ENCODE data around the gene MRPS18A. TPM values are rescaled to one million over a fixed set of nuclear protein-coding genes. Genes with fewer than 3 reads are reported as not detected.
"Not testable (repeated sequence)": the region's sequence is repeated elsewhere in the genome, so short reads cannot be mapped to it uniquely, and the experiment has no call there.

The MRPS18A gene
- total and polyA plus RNA-seq, 2 donors (not counting 3 experiments of a cell fraction or from before 2014, with no cell fraction given) = 39.8 to 83.8 TPM

GRCh38 chr6:43633002-43633401 lies 54.6 kb downstream of the MRPS18A start:
- H4K20me1 ChIP-seq (replicated peaks; ENCODE audit: control insufficient read depth, extremely low read depth, insufficient read depth, low read length); H3K27me3 ChIP-seq (ENCODE audit: control insufficient read depth in 2 of 2, insufficient read depth in 2 of 2, low read length in 2 of 2); H3K36me3 ChIP-seq (ENCODE audit: control insufficient read depth in 2 of 2, extremely low read depth in 1 of 2, insufficient read depth in 2 of 2, low read length in 2 of 2); H3K9me1 ChIP-seq (replicated peaks; ENCODE audit: control insufficient read depth, extremely low read depth, insufficient read depth, low read length); dilution Hi-C loops (cut with MboI; ENCODE audit: extremely low pct_ligation_motif_present, low sequenced_read_pairs); FAIRE-seq; BruUV-seq (replicated peaks); H3K9me3 ChIP-seq (replicated peaks; ENCODE audit: control insufficient read depth, insufficient read depth, low read length); CTCF ChIA-PET; POLR2A ChIA-PET; H2AFZ ChIP-seq (ENCODE audit: low read depth, low read length); intact Hi-C loops (cut with micrococcal nuclease); DNase-seq (ENCODE audit: low read depth, low spot score); H3K9ac ChIP-seq (replicated peaks; ENCODE audit: extremely low read depth, insufficient read depth, low read length); H3K4me2 ChIP-seq (ENCODE audit: insufficient read depth, low read length); H3K4me3 ChIP-seq (replicated peaks in 1 of 3; ENCODE audit: insufficient read depth in 1 of 3, low read depth in 1 of 3, low read length in 3 of 3); H3K27ac ChIP-seq (ENCODE audit: insufficient read depth, low read depth, low read length): not testable (repeated sequence)
- Histone ChIP-seq H3K4me1 (ENCODE audit: control insufficient read depth, extremely low read depth, insufficient read depth, low read length) (peaks cover 14% of the 10 kb centered on the region), H3K79me2 (ENCODE audit: control insufficient read depth, insufficient read depth, low read length) (peaks cover 29% of the 10 kb centered on the region)

- CTCF ChIA-PET = no interaction called here
- no peak overlapping the region for H3K4me2 ChIP-seq (ENCODE audit: insufficient read depth, low read length)
- peaks cover 25% of the 10 kb centered on the region for H3K4me1 ChIP-seq (ENCODE audit: control insufficient read depth, extremely low read depth, insufficient read depth, low read length)
- H3K27me3 ChIP-seq (ENCODE audit: control insufficient read depth in 2 of 2, insufficient read depth in 2 of 2, low read length in 2 of 2) = no peaks in the 10 kb centered on the region
- H3K9me1 ChIP-seq (replicated peaks; ENCODE audit: control insufficient read depth, extremely low read depth, insufficient read depth, low read length) = no peaks in the 10 kb centered on the region
- H4K20me1 ChIP-seq (replicated peaks; ENCODE audit: control insufficient read depth, extremely low read depth, insufficient read depth, low read length) = no peaks in the 10 kb centered on the region
- no peak overlapping the region for H3K9ac ChIP-seq (replicated peaks; ENCODE audit: extremely low read depth, insufficient read depth, low read length)
- H2AFZ ChIP-seq (ENCODE audit: low read depth, low read length) = no peak overlapping the region
- no peak overlapping the region for H3K4me3 ChIP-seq (replicated peaks in 1 of 3; ENCODE audit: insufficient read depth in 1 of 3, low read depth in 1 of 3, low read length in 3 of 3)
- dilution Hi-C loops (cut with MboI; ENCODE audit: extremely low pct_ligation_motif_present, low sequenced_read_pairs) = no loop called here
- intact Hi-C loops (cut with micrococcal nuclease) = no loop called here
- H3K36me3 ChIP-seq (ENCODE audit: control insufficient read depth in 2 of 2, extremely low read depth in 1 of 2, insufficient read depth in 2 of 2, low read length in 2 of 2) = peaks cover 0 to 2% of the 10 kb centered on the region in 2 experiments
- H3K27ac ChIP-seq (ENCODE audit: insufficient read depth, low read depth, low read length) = no peak overlapping the region
- H3K79me2 ChIP-seq (ENCODE audit: control insufficient read depth, insufficient read depth, low read length) = peaks cover 26% of the 10 kb centered on the region
- FAIRE-seq = no peak
- BruUV-seq (replicated peaks) = no TSS peak
- no peak for DNase-seq (ENCODE audit: low read depth, low spot score)
- no peaks in the 10 kb centered on the region for H3K9me3 ChIP-seq (replicated peaks; ENCODE audit: control insufficient read depth, insufficient read depth, low read length)
- POLR2A ChIA-PET = interaction anchor here (0.7 kb wide), 1 partner anchor 11 kb away, joined by 6 read pairs; no protein-coding TSS in a partner anchor
- TF ChIP-seq POLR2AphosphoS5 (IDR thresholded peaks at IDR 0.05; ENCODE audit: insufficient read depth, low read depth, low read length) (no peak), GATA2 (IDR thresholded peaks at IDR 0.05; ENCODE audit: insufficient read depth, insufficient read length, low read depth, low read length) (no peak), CTCF (IDR thresholded peaks at IDR 0.05; ENCODE audit: extremely low read depth in 1 of 2, insufficient read depth in 1 of 2, low read depth in 1 of 2, low read length in 2 of 2) (no peak), FOS (IDR thresholded peaks at IDR 0.05; ENCODE audit: borderline replicate concordance, insufficient read depth, low read length) (no peak), EZH2 (IDR thresholded peaks at IDR 0.05; ENCODE audit: borderline replicate concordance, low read depth, low read length, severe bottlenecking) (no peak), MYC (IDR thresholded peaks at IDR 0.05; ENCODE audit: low read depth, low read length) (no peak), MAX (IDR thresholded peaks at IDR 0.05; ENCODE audit: insufficient read depth, insufficient read length) (no peak), POLR2A (IDR thresholded peaks at IDR 0.05; ENCODE audit: low read depth, low read length) (no peak), JUN (IDR thresholded peaks at IDR 0.05; ENCODE audit: borderline replicate concordance, insufficient read depth, insufficient read length, low read depth) (no peak)
Observed at GRCh38 chr6:43630980-43631619, 56.5 kb downstream of the MRPS18A start.
